Stimulated activated CD4-positive, alpha-beta T cell treated with anti-CD3 and anti-CD28 coated beads, Interleukin-2, amount 100 ng/mL, for 24 hours (primary cell): ENCODE measurements around the gene TRH.
A peak's percentile ranks its signal among the peaks of the same experiment; 100 is the strongest.
"Not testable (repeated sequence)": the region's sequence is repeated elsewhere in the genome, so short reads cannot be mapped to it uniquely, and the experiment has no call there.

ENCODE experiments used
- DNase-seq, 2 donors: peaks; one replicate each; pipeline ENCODE4 v3.0.0-alpha.2; 2020

The TRH gene

DNA sequence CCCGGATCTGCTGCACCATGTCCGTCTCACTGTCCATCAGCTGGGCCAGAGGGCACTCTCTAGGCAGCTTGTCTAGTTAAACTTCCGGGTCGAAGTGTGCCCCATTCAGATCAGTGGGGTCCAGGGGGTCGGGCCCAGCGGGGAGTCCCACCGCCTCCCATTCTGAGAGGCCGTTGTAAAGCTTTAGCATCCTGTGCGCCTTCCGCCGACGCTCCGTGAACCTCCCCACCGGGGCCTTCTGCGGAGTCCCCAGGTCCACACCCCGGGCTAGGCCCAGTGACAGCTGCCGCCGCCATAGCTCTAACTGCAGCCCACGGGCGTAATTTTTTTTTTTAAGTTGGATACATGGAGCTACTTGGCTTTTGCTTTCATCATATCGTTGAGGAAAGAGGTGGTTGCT, 38.7 kb downstream of the TRH start:
- not testable (repeated sequence) for DNase-seq

DNA sequence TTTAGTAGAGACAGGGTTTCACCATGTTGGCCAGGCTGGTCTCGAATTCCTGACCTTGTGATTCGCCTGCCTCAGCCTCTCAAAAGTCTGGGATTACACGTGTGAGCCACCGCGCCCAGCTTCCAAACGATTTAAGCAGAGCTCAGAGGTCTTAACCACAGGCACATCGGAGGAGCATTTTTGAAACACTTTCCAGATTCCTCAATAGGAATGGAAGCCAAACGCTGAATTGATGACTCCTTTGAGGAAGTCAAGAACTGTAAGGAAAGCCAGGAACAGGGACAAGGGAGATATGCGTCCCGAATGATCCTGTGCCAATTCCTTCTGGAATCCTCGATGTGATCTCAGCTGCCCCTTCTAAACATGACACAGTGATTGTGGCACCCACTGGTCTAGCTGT, 40.0 kb downstream of the TRH start:
- no peak for DNase-seq

DNA sequence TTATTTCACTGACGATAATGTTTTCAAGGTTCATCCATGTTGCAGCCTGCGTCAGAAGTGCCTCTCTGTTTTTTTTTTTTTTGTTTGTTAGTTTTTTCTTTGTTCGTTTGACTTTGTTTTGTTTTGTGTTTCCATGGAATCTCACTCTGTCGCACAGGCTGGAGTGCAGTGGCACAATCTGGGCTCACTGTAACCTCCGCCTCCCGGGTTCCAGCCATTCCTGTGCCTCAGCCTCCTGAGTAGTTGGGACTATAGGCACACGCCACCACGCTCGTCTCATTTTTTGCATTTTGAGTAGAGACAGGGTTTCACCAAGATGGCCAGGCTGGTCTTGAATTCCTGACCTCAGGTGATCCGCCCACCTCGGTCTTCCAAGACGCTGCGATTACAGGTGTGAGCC, 43.1 kb downstream of the TRH start:
- DNase-seq, result not testable (repeated sequence)

DNA sequence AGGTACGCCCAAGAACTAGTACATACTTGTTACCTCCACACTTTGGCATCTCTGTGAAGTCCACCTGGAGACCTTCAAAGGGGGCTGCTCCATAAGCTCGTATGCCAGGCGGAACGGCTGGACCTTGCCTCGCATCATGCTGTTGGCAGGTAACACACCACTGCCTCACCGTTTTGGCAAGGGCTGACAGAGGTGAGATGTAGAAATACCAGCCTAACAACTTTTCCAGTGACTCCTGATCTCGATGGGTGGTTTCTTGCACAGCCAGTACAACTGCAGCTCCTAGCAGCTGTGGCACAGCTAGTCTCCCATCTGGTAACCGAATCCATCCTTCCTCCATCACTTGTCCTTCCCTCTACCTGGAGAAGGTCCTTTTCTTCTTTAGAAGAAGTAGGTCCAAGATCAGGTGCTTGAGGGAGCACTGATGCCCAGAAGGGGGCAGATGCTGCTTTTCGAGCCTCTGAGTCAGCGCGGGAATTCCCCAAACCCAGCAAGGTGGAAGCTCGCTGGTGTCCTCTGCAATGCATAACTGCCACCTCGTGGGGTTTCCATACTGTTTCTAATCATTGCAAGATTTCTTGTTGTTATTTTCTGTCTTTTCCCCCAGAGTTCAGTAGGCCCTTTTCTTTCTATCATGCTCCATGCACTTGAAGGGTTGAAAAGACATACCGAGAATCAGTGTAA, 51.8 kb downstream of the TRH start:
- peak in 1 of 2 donors; percentile 13 for DNase-seq

DNA sequence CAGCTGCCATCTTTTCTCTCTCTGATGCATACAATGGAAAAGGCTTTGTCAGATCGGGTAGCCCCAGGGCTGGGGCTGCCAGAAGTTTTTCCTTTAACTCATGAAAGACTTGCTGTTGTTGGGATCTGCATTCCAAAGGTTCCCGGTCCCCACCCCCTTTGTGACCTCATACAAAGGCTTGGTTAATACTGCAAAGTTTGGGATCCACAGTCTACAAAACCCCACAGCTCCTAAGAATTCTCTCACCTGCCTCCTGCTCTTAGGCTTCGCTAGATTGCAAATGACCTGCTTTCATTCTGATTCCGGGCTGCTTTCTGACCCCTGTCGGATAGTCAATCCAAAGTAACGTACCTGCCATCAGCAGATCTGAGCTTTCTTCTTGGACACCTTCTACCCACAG, 52.9 kb downstream of the TRH start:
- DNase-seq, result not testable (repeated sequence)
